Measurements from ENCODE around the gene THOC2. TPM values are rescaled to one million over a fixed set of nuclear protein-coding genes. Genes with fewer than 3 reads are reported as not detected.

Gene THOC2
- total and polyA plus RNA-seq, 10 of the 15 experiments (the other 5 are each of a cell fraction or from before 2014, with no cell fraction given) = 64.8 to 136 (median 75.1) TPM

DNA sequence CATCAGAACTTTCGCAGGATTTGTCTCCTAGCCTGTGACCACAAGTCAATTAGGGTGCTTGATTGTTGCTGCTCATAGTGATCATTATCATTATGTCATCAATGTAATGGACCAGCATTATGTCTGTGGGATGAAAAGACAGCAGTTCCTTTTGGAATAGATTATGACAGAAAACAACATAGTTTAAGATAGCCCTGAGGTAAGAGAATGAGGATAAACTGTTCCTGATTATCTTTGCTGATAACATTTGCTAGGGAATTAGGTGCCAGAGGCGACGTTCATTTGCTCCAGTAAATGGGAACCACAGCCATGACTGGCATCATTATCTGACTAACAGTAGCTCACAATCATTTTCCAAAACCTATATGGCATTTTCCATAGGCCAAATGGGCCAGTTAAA lies 12.7 kb upstream of the THOC2 start (continued):
- TF ChIP-seq, protein P1, sequence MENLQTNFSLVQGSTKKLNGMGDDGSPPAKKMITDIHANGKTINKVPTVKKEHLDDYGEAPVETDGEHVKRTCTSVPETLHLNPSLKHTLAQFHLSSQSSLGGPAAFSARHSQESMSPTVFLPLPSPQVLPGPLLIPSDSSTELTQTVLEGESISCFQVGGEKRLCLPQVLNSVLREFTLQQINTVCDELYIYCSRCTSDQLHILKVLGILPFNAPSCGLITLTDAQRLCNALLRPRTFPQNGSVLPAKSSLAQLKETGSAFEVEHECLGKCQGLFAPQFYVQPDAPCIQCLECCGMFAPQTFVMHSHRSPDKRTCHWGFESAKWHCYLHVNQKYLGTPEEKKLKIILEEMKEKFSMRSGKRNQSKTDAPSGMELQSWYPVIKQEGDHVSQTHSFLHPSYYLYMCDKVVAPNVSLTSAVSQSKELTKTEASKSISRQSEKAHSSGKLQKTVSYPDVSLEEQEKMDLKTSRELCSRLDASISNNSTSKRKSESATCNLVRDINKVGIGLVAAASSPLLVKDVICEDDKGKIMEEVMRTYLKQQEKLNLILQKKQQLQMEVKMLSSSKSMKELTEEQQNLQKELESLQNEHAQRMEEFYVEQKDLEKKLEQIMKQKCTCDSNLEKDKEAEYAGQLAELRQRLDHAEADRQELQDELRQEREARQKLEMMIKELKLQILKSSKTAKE (IDR thresholded peaks at IDR 0.05; ENCODE audit: low read depth, poor library complexity, severe bottlenecking) = no peak
- TF ChIP-seq, protein P2, sequence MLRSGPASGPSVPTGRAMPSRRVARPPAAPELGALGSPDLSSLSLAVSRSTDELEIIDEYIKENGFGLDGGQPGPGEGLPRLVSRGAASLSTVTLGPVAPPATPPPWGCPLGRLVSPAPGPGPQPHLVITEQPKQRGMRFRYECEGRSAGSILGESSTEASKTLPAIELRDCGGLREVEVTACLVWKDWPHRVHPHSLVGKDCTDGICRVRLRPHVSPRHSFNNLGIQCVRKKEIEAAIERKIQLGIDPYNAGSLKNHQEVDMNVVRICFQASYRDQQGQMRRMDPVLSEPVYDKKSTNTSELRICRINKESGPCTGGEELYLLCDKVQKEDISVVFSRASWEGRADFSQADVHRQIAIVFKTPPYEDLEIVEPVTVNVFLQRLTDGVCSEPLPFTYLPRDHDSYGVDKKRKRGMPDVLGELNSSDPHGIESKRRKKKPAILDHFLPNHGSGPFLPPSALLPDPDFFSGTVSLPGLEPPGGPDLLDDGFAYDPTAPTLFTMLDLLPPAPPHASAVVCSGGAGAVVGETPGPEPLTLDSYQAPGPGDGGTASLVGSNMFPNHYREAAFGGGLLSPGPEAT (IDR thresholded peaks at IDR 0.05; ENCODE audit: low read depth) = no peak
- no peak for TF ChIP-seq IRF4 (IDR thresholded peaks at IDR 0.05; ENCODE audit: low read depth, low read length)

DNA sequence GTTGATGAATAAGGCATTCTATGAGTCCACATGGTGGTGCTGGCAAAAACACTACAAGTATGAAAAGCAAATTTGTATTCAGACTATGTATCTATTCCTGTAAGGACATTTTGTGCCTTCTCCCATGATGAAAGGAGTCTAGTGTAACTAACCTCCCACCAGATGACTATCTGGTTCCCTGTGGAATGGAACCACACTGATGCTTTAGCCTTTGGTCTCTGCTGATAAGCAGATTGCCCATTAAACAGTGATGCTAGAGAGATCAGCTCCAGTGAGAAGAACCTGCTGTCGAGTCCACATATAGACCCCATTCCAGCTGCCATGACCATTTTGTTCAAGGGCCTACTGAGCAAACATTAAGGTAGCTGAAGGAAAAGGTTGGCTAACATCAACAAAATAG lies 10.5 kb upstream of the THOC2 start:
- FAIRE-seq (no peak), ATAC-seq (no peak), DNase-seq (ENCODE audit: low read depth, low spot score) (no peak)
- 57% methylated on average over 1 of the region's 1 CpG for WGBS (ENCODE audit: insufficient coverage, insufficient replicate concordance, low lambda C conversion rate, missing lambda C conversion rate)
- H3K4me2 ChIP-seq (ENCODE audit: control insufficient read depth, insufficient read depth) = no peak overlapping the region
- intact Hi-C loops (cut with micrococcal nuclease; ENCODE audit: unreplicated experiment) (no loop called here), in situ Hi-C loops (cut with MboI) (no loop called here)
- no peaks in the 10 kb centered on the region for H3K9me3 ChIP-seq (replicated peaks; ENCODE audit: control insufficient read depth, insufficient read depth, low read length)
- H4K20me1 ChIP-seq (ENCODE audit: control insufficient read depth, insufficient read depth) = no peaks in the 10 kb centered on the region
- ChIA-PET RAD21 (ENCODE audit: unreplicated experiment) (interaction anchor here (0.5 kb wide), 1 partner anchor 35 kb away, joined by 3 read pairs; no protein-coding TSS in a partner anchor), POLR2A (no interaction called here), CTCF (interaction anchor here (0.7 kb wide), 1 partner anchor 126 kb away, joined by 4 read pairs; no protein-coding TSS in a partner anchor), SMC1A (ENCODE audit: uncharacterized antibody, unreplicated experiment) (no interaction called here)
- no peak overlapping the region for H3K27ac ChIP-seq (ENCODE audit: control insufficient read depth, insufficient read depth)
- no peak overlapping the region for H2AFZ ChIP-seq (ENCODE audit: control insufficient read depth, low read depth, low read length)
- no TSS peak for BruUV-seq (replicated peaks)
- H3K79me2 ChIP-seq (ENCODE audit: control insufficient read depth, insufficient read depth, low read length) = no peaks in the 10 kb centered on the region
- no peaks in the 10 kb centered on the region; a peak in 1 of 4 replicates for H3K27me3 ChIP-seq (replicated peaks in 1 of 2; ENCODE audit: control insufficient read depth in 2 of 2, insufficient read depth in 2 of 2, low read length in 1 of 2)
- H3K9ac ChIP-seq (ENCODE audit: control insufficient read depth, insufficient read depth, low read length) = no peak overlapping the region
- no peak overlapping the region for H3K4me3 ChIP-seq
- no peaks in the 10 kb centered on the region for H3K4me1 ChIP-seq (ENCODE audit: control insufficient read depth, insufficient read depth, low read length)
- H3K36me3 ChIP-seq (ENCODE audit: control insufficient read depth in 2 of 2, insufficient read depth in 2 of 2, low read length in 1 of 2) = no peaks in the 10 kb centered on the region
- TF ChIP-seq PML (IDR thresholded peaks at IDR 0.05; ENCODE audit: low read length) (no peak), EP300 (IDR thresholded peaks at IDR 0.05; ENCODE audit: borderline replicate concordance in 1 of 2, control insufficient read depth in 1 of 2, low read depth in 2 of 2, low read length in 2 of 2) (no peak), GABPA (IDR thresholded peaks at IDR 0.05; ENCODE audit: low read depth) (no peak), RB1 (IDR thresholded peaks at IDR 0.05; ENCODE audit: borderline replicate concordance) (no peak), SMC3 (IDR thresholded peaks at IDR 0.05; ENCODE audit: borderline replicate concordance, low read length) (no peak), ZBED1 (IDR thresholded peaks at IDR 0.05; ENCODE audit: borderline replicate concordance) (no peak)
- TF ChIP-seq, protein P3, sequence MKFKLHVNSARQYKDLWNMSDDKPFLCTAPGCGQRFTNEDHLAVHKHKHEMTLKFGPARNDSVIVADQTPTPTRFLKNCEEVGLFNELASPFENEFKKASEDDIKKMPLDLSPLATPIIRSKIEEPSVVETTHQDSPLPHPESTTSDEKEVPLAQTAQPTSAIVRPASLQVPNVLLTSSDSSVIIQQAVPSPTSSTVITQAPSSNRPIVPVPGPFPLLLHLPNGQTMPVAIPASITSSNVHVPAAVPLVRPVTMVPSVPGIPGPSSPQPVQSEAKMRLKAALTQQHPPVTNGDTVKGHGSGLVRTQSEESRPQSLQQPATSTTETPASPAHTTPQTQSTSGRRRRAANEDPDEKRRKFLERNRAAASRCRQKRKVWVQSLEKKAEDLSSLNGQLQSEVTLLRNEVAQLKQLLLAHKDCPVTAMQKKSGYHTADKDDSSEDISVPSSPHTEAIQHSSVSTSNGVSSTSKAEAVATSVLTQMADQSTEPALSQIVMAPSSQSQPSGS (IDR thresholded peaks at IDR 0.05; ENCODE audit: low read length) = no peak
- TF ChIP-seq, protein P4, sequence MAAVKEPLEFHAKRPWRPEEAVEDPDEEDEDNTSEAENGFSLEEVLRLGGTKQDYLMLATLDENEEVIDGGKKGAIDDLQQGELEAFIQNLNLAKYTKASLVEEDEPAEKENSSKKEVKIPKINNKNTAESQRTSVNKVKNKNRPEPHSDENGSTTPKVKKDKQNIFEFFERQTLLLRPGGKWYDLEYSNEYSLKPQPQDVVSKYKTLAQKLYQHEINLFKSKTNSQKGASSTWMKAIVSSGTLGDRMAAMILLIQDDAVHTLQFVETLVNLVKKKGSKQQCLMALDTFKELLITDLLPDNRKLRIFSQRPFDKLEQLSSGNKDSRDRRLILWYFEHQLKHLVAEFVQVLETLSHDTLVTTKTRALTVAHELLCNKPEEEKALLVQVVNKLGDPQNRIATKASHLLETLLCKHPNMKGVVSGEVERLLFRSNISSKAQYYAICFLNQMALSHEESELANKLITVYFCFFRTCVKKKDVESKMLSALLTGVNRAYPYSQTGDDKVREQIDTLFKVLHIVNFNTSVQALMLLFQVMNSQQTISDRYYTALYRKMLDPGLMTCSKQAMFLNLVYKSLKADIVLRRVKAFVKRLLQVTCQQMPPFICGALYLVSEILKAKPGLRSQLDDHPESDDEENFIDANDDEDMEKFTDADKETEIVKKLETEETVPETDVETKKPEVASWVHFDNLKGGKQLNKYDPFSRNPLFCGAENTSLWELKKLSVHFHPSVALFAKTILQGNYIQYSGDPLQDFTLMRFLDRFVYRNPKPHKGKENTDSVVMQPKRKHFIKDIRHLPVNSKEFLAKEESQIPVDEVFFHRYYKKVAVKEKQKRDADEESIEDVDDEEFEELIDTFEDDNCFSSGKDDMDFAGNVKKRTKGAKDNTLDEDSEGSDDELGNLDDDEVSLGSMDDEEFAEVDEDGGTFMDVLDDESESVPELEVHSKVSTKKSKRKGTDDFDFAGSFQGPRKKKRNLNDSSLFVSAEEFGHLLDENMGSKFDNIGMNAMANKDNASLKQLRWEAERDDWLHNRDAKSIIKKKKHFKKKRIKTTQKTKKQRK (IDR thresholded peaks at IDR 0.05; ENCODE audit: low read depth, low read length) = no peak

Measured in GM12878 (cell line).